CD4-positive, alpha-beta T cell (primary cell): ENCODE results near the gene EIF3L. TPM values are rescaled to one million over a fixed set of nuclear protein-coding genes. Genes with fewer than 3 reads are reported as not detected.

Source experiments
- ATAC-seq: fragments of 200-7000 bp; cut with Tn5 transposase; one replicate; pipeline ENCODE4 v1.10.0; 2022; ENCODE audit warnings: mild to moderate bottlenecking; ENCODE audit not compliant: poor library complexity
- CTCF ChIA-PET: fragments of 350-600 bp; sonication (Branson Sonifier 250); formaldehyde crosslinking; loops from one replicate; lab custom pipeline; 2021; ENCODE audit warnings: antibody characterized with exemption, inconsistent platforms; lab: Charles Lee
- POLR2A ChIA-PET: fragments of 350-600 bp; sonication (Branson Sonifier 250); formaldehyde crosslinking; loops from one replicate; lab custom pipeline; 2021; ENCODE audit warnings: antibody characterized with exemption, inconsistent platforms; lab: Charles Lee
- DNase-seq, 14 experiments: peaks; one replicate each; pipeline ENCODE4 v3.0.0-alpha.2; 2013 to 2020; ENCODE audit warnings: mixed read lengths in 2 of 14
- H3K27ac ChIP-seq, 2 donors: one replicate each; pipeline versions ENCODE4 v1.5.1 to v1.7.0; 2013; ENCODE audit warnings: low read length in 2 of 2, low read depth in 1 of 2, mild to moderate bottlenecking in 1 of 2
- H3K27me3 ChIP-seq, 2 experiments: 1 replicate in 1 of 2; 2 replicates in 1 of 2; pipeline versions ENCODE4 v1.6.1 to v1.7.0; 2013; ENCODE audit warnings: low read length in 2 of 2, control low read depth in 1 of 2, mild to moderate bottlenecking in 1 of 2, moderate library complexity in 1 of 2; ENCODE audit not compliant: insufficient read depth in 2 of 2, control insufficient read depth in 1 of 2
- H3K36me3 ChIP-seq: one replicate; pipeline ENCODE4 v1.6.1; 2013; ENCODE audit warnings: low read length, control low read depth; ENCODE audit not compliant: insufficient read depth
- H3K4me1 ChIP-seq: one replicate; pipeline ENCODE4 v1.6.1; 2013; ENCODE audit warnings: low read length, control low read depth; ENCODE audit not compliant: insufficient read depth
- H3K4me3 ChIP-seq: one replicate; pipeline ENCODE4 v1.5.1; 2013; ENCODE audit warnings: mild to moderate bottlenecking, low read length, moderate library complexity
- H3K9me3 ChIP-seq, 2 experiments: 1 replicate in 1 of 2; 2 replicates in 1 of 2; pipeline versions ENCODE4 v1.6.1 to v1.7.0; 2013; ENCODE audit warnings: low read length in 2 of 2, mild to moderate bottlenecking in 2 of 2, control low read depth in 1 of 2, moderate library complexity in 1 of 2; ENCODE audit not compliant: control insufficient read depth in 1 of 2, insufficient read depth in 1 of 2
- H3K27ac Mint-ChIP-seq: one replicate; pipeline ENCODE4 v1.8.0; 2020; ENCODE audit warnings: mixed read lengths
- H3K27me3 Mint-ChIP-seq: one replicate; pipeline ENCODE4 v1.8.0; 2021; ENCODE audit warnings: mixed read lengths
- H3K36me3 Mint-ChIP-seq: one replicate; pipeline ENCODE4 v1.8.0; 2021; ENCODE audit warnings: low read depth, mixed read lengths
- H3K4me1 Mint-ChIP-seq: one replicate; pipeline ENCODE4 v1.8.0; 2021; ENCODE audit warnings: low read depth, mixed read lengths
- H3K4me3 Mint-ChIP-seq: one replicate; pipeline ENCODE4 v1.8.0; 2020; ENCODE audit warnings: mild to moderate bottlenecking, mixed read lengths
- H3K9me3 Mint-ChIP-seq: one replicate; pipeline ENCODE4 v1.8.0; 2020; ENCODE audit warnings: mixed read lengths
- intact Hi-C, 2 experiments: fragments of 100-400 bp; cut with DNase I in 1 of 2; cut with micrococcal nuclease in 1 of 2; formaldehyde crosslinking; loops; one replicate each; pipeline versions ENCODE4 v1.15.1 to v1.9.0; 2023 to 2025; cut with DNase I, micrococcal nuclease
- total RNA-seq, 174 experiments: library from RNA in 2 of 174; stranded (reverse) in 2 of 174; gene quantifications; one replicate each; pipeline ENCODE4 v1.2.3 and lab custom pipeline; 2021 to 2026
- TF ChIP-seq, protein P1 (sequence below): fragments of 200-600 bp; IDR thresholded peaks from one replicate; pipeline ENCODE4 v1.8.0; 2022; ENCODE audit warnings: antibody characterized with exemption, mild to moderate bottlenecking

Gene EIF3L
- total RNA-seq, 2 experiments from 2014 or later = 525 to 541 TPM

- Histone ChIP-seq H3K9me3 (no peaks in the 10 kb centered on the region), H3K36me3 (peaks cover 83% of the 10 kb centered on the region), H3K4me3 (no peak overlapping the region), H3K4me1 (no peaks in the 10 kb centered on the region), H3K27me3 (no peaks in the 10 kb centered on the region), H3K27ac (no peak overlapping the region)
- intact Hi-C loops = no loop called here
- POLR2A ChIA-PET = no interaction called here
- no peaks in the 10 kb centered on the region for H3K4me1 Mint-ChIP-seq
- H3K27ac Mint-ChIP-seq = no peak overlapping the region
- H3K36me3 Mint-ChIP-seq = peaks cover 74% of the 10 kb centered on the region
- CTCF ChIA-PET = interaction anchor here (1.6 kb wide), 1 partner anchor 53 kb away, joined by 3 read pairs; no protein-coding TSS in a partner anchor
- ATAC-seq = no peak
- no peaks in the 10 kb centered on the region for H3K27me3 Mint-ChIP-seq
- no peaks in the 10 kb centered on the region for H3K9me3 Mint-ChIP-seq
- TF ChIP-seq, protein P1, sequence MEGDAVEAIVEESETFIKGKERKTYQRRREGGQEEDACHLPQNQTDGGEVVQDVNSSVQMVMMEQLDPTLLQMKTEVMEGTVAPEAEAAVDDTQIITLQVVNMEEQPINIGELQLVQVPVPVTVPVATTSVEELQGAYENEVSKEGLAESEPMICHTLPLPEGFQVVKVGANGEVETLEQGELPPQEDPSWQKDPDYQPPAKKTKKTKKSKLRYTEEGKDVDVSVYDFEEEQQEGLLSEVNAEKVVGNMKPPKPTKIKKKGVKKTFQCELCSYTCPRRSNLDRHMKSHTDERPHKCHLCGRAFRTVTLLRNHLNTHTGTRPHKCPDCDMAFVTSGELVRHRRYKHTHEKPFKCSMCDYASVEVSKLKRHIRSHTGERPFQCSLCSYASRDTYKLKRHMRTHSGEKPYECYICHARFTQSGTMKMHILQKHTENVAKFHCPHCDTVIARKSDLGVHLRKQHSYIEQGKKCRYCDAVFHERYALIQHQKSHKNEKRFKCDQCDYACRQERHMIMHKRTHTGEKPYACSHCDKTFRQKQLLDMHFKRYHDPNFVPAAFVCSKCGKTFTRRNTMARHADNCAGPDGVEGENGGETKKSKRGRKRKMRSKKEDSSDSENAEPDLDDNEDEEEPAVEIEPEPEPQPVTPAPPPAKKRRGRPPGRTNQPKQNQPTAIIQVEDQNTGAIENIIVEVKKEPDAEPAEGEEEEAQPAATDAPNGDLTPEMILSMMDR = no peak
- no peak for DNase-seq
- no peak overlapping the region for H3K4me3 Mint-ChIP-seq
Observed at GRCh38 chr22:37870273-37870672, 21.1 kb downstream of the EIF3L start.

GRCh38 chr22:37880668-37881440 lies 31.6 kb downstream of the EIF3L start:
- Mint-ChIP-seq H3K4me3 (no peak overlapping the region), H3K9me3 (no peaks in the 10 kb centered on the region), H3K27ac (no peak overlapping the region), H3K4me1 (peaks cover 13% of the 10 kb centered on the region), H3K36me3 (peaks cover 72% of the 10 kb centered on the region), H3K27me3 (no peaks in the 10 kb centered on the region)
- Histone ChIP-seq H3K4me3 (no peak overlapping the region), H3K27me3 (no peaks in the 10 kb centered on the region), H3K9me3 (no peaks in the 10 kb centered on the region), H3K27ac (no peak overlapping the region), H3K36me3 (peaks cover 61% of the 10 kb centered on the region), H3K4me1 (no peaks in the 10 kb centered on the region)
- ATAC-seq (no peak), DNase-seq (no peak)
- TF ChIP-seq, protein P1 = no peak
- intact Hi-C loops = no loop called here
- ChIA-PET POLR2A (no interaction called here), CTCF (no interaction called here)

DNA sequence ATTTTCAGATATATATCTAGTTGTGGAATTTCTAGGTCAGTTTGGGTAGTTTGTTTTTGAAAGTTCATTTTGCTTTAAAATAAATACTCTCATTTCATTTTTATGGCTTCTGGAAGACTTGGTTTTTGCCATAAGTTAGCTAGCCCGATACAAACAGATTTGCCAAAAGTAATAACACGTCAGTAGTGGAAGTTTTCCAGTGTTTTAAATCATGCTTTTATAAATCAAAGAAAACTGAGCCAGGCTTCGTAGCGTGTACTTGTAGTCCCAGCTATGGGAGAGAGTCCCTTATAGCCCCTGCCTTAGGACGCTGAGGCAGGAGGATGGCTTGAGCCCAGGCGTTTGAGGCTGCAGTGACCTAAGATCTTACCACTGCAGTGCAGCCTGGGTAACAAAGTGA lies 35.2 kb downstream of the EIF3L start:
- DNase-seq = no peak
- TF ChIP-seq, protein P1 = no peak
- peaks cover 20% of the 10 kb centered on the region for H3K4me1 Mint-ChIP-seq
- H3K27ac Mint-ChIP-seq = peak overlapping the region; percentile 28
- peaks cover 62% of the 10 kb centered on the region for H3K36me3 Mint-ChIP-seq
- ATAC-seq = no peak
- H3K9me3 ChIP-seq = no peaks in the 10 kb centered on the region
- H3K9me3 Mint-ChIP-seq = no peaks in the 10 kb centered on the region
- ChIA-PET CTCF (interaction anchor here (1.2 kb wide), 1 partner anchor 12 kb away, joined by 3 read pairs; no protein-coding TSS in a partner anchor), POLR2A (no interaction called here)
- no peaks in the 10 kb centered on the region for H3K4me1 ChIP-seq
- no peak overlapping the region for H3K4me3 Mint-ChIP-seq
- H3K27me3 ChIP-seq = no peaks in the 10 kb centered on the region
- no peak overlapping the region for H3K27ac ChIP-seq
- intact Hi-C loops = no loop called here
- no peaks in the 10 kb centered on the region for H3K27me3 Mint-ChIP-seq
- H3K4me3 ChIP-seq = no peak overlapping the region
- peaks cover 58% of the 10 kb centered on the region for H3K36me3 ChIP-seq
